Vagina (tissue), 2 donors: ENCODE results near the gene MDGA2.

Experiments used
- CTCF ChIP-seq, 3 experiments: fragments of 450-650 bp in 2 of 3; fragments of 200-600 bp in 1 of 3; sonication (generic) in 1 of 3; IDR thresholded peaks; one replicate each; pipeline ENCODE4 v1.5.1; 2017 to 2019; ENCODE audit warnings: antibody characterized with exemption in 3 of 3, mild to moderate bottlenecking in 2 of 3, moderate library complexity in 2 of 3
- POLR2A ChIP-seq, 2 donors: fragments of 450-650 bp; IDR thresholded peaks; one replicate each; pipeline ENCODE4 v1.6.1; 2017; ENCODE audit warnings: antibody characterized with exemption in 2 of 2, mild to moderate bottlenecking in 2 of 2, moderate library complexity in 2 of 2
- POLR2AphosphoS5 ChIP-seq, 2 donors: sonication (generic); formaldehyde crosslinking; IDR thresholded peaks; one replicate each; pipeline ENCODE4 v1.9.0; 2017; ENCODE audit warnings: antibody characterized with exemption in 2 of 2, mild to moderate bottlenecking in 2 of 2, low read depth in 1 of 2; ENCODE audit not compliant: insufficient read depth in 1 of 2

GRCh38 chr14:47150267-47150666, 525.1 kb downstream of the MDGA2 start:
- TF ChIP-seq CTCF (IDR thresholded peaks at IDR 0.05) (no peak), POLR2A (IDR thresholded peaks at IDR 0.05) (no peak), POLR2AphosphoS5 (IDR thresholded peaks at IDR 0.05; ENCODE audit: insufficient read depth in 1 of 2, low read depth in 1 of 2) (no peak)
